WTC11 (cell line): ENCODE data around the gene HSF2BP. TPM values are rescaled to one million over a fixed set of nuclear protein-coding genes. Genes with fewer than 3 reads are reported as not detected.

Experiments
- ATAC-seq: fragments of 200-7000 bp; cut with Tn5 transposase; 2 replicates; pipeline ENCODE4 v1.10.0; 2021; ENCODE audit warnings: mild to moderate bottlenecking, moderate library complexity
- CTCF ChIA-PET: fragments of 300-600 bp; sonication (Branson Sonifier 250); formaldehyde crosslinking; loops from one replicate; lab custom pipeline; 2021; ENCODE audit warnings: antibody characterized with exemption; lab: Charles Lee
- POLR2A ChIA-PET: fragments of 350-600 bp; sonication (Branson Sonifier 250); formaldehyde crosslinking; loops from one replicate; lab custom pipeline; 2021; ENCODE audit warnings: antibody characterized with exemption; lab: Charles Lee
- DNase-seq: peaks from one replicate; pipeline ENCODE4 v3.0.0; 2021; ENCODE audit warnings: low spot score
- H3K27ac Mint-ChIP-seq: 2 replicates; pipeline ENCODE4 v1.8.0; 2021; ENCODE audit warnings: mixed read lengths
- H3K27me3 Mint-ChIP-seq: 2 replicates; pipeline ENCODE4 v1.8.0; 2021; ENCODE audit warnings: low read depth, mild to moderate bottlenecking, moderate library complexity, mixed read lengths
- H3K36me3 Mint-ChIP-seq: 2 replicates; pipeline ENCODE4 v1.8.0; 2021; ENCODE audit warnings: mixed read lengths
- H3K4me1 Mint-ChIP-seq: 2 replicates; pipeline ENCODE4 v1.8.0; 2022; ENCODE audit warnings: mixed read lengths
- H3K4me3 Mint-ChIP-seq: 2 replicates; pipeline ENCODE4 v1.8.0; 2021; ENCODE audit warnings: mild to moderate bottlenecking, moderate library complexity, mixed read lengths
- H3K9me3 Mint-ChIP-seq: 2 replicates; pipeline ENCODE4 v1.8.0; 2021; ENCODE audit warnings: mixed read lengths
- EMX1 ChIP-seq: fragments of 250-450 bp; sonication (Bioruptor Pico); IDR thresholded peaks from 2 replicates; pipeline ENCODE4 v1.8.0; 2021; ENCODE audit warnings: mild to moderate bottlenecking
- GABPB1 ChIP-seq: sonication (generic); formaldehyde crosslinking; IDR thresholded peaks from 2 replicates; pipeline ENCODE4 v1.8.1; 2023; ENCODE audit warnings: mild to moderate bottlenecking, missing genetic modification reagents
- GTF2I ChIP-seq: fragments of 250-450 bp; sonication (Bioruptor Pico); conservative IDR thresholded peaks from 2 replicates; pipeline ENCODE4 v1.4.0; 2021; ENCODE audit warnings: mild to moderate bottlenecking
- JAZF1 ChIP-seq: fragments of 250-450 bp; sonication (Bioruptor Pico); IDR thresholded peaks from 2 replicates; pipeline ENCODE4 v1.9.0; 2021; ENCODE audit warnings: moderate library complexity, mild to moderate bottlenecking, inconsistent platforms
- NR1H2 ChIP-seq: sonication (generic); formaldehyde crosslinking; IDR thresholded peaks from 2 replicates; pipeline ENCODE4 v1.9.0; 2021; ENCODE audit warnings: mild to moderate bottlenecking, moderate library complexity, missing genetic modification reagents
- ZNF232 ChIP-seq: sonication (generic); formaldehyde crosslinking; IDR thresholded peaks from 2 replicates; pipeline ENCODE4 v1.8.0; 2022; ENCODE audit warnings: mild to moderate bottlenecking, missing genetic modification reagents
- ZNF317 ChIP-seq: sonication (generic); formaldehyde crosslinking; IDR thresholded peaks from 2 replicates; pipeline ENCODE4 v1.8.1; 2023; ENCODE audit warnings: low read depth, mild to moderate bottlenecking, moderate library complexity, missing genetic modification reagents, borderline replicate concordance
- ZNF423 ChIP-seq: fragments of 250-450 bp; sonication (Bioruptor Pico); IDR thresholded peaks from 2 replicates; pipeline ENCODE4 v2.1.2; 2022; ENCODE audit warnings: mild to moderate bottlenecking, moderate library complexity
- total RNA-seq: library from RNA; stranded (reverse); gene quantifications from 3 replicates; pipeline ENCODE4 v1.2.3, GENCODE V29; 2021
- TF ChIP-seq, protein P1 (sequence below): fragments of 200-600 bp; IDR thresholded peaks from 2 replicates; pipeline ENCODE4 v1.8.0; 2022; ENCODE audit warnings: antibody characterized with exemption
- TF ChIP-seq, protein P2 (sequence below): sonication (generic); formaldehyde crosslinking; conservative IDR thresholded peaks from 2 replicates; pipeline ENCODE4 v1.8.1; 2023; ENCODE audit warnings: mild to moderate bottlenecking, low read depth, missing genetic modification reagents, moderate library complexity
- TF ChIP-seq, protein P3 (sequence below): sonication (generic); formaldehyde crosslinking; IDR thresholded peaks from 2 replicates; pipeline ENCODE4 v1.8.1; 2022; ENCODE audit warnings: low read depth, missing genetic modification reagents, borderline replicate concordance
- TF ChIP-seq, protein P4 (sequence below): fragments of 250-450 bp; sonication (Bioruptor Pico); IDR thresholded peaks from 2 replicates; pipeline ENCODE4 v1.9.0; 2021; ENCODE audit warnings: mild to moderate bottlenecking, borderline replicate concordance
- TF ChIP-seq, protein P5 (sequence below): sonication (generic); formaldehyde crosslinking; IDR thresholded peaks from 2 replicates; pipeline ENCODE4 v1.8.0; 2022; ENCODE audit warnings: mild to moderate bottlenecking, missing genetic modification reagents

Gene HSF2BP
- total RNA-seq, 1 experiment from 2014 or later: 1.1 TPM

DNA sequence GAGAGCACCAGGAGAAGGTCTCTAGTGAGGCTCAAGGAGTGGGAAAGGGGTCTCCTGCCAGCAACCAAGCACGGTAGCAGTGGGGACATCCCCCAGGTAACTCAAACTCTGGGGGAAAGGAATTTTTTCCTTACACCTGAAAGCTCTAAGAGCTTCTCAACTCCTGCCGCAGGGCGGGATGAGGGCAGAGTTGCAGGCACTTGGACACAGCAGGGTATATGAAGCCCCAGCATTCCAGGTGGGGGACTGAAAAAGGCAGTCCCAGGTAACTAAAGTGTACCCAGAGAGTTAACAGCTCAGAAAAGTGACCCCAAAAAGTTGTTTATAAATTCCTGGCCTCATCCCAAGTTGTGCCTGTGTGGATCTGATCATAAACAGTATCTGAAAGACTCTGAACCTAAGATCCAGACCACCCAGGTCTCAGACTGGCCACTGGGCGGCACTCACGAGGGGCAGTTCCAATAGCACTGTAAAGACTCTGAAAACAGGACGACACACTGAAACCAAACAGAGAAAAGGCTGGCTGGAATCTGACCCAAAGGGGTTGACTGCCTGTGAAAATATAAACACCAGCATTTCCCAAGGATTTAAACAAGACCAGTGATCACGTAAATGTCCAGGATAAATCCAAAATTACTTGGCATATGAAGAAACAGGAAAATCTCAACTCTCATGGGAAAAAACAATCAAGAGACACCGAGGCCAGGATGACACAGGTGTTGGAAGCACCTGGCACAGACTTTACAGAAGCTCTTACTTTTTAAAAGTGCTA is 47.5 kb downstream of the HSF2BP start:
- Mint-ChIP-seq H3K4me3 (no peak overlapping the region), H3K4me1 (peaks cover 4% of the 10 kb centered on the region; the same call in 1 of the 2 replicates), H3K27ac (peak overlapping the region; percentile 97), H3K27me3 (no peaks in the 10 kb centered on the region), H3K9me3 (no peaks in the 10 kb centered on the region), H3K36me3 (no peaks in the 10 kb centered on the region)
- TF ChIP-seq, protein P1, sequence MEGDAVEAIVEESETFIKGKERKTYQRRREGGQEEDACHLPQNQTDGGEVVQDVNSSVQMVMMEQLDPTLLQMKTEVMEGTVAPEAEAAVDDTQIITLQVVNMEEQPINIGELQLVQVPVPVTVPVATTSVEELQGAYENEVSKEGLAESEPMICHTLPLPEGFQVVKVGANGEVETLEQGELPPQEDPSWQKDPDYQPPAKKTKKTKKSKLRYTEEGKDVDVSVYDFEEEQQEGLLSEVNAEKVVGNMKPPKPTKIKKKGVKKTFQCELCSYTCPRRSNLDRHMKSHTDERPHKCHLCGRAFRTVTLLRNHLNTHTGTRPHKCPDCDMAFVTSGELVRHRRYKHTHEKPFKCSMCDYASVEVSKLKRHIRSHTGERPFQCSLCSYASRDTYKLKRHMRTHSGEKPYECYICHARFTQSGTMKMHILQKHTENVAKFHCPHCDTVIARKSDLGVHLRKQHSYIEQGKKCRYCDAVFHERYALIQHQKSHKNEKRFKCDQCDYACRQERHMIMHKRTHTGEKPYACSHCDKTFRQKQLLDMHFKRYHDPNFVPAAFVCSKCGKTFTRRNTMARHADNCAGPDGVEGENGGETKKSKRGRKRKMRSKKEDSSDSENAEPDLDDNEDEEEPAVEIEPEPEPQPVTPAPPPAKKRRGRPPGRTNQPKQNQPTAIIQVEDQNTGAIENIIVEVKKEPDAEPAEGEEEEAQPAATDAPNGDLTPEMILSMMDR: peak; percentile 24; the same call in 1 of the 2 replicates
- TF ChIP-seq NR1H2 (CRISPR knock-in tag): no peak
- TF ChIP-seq ZNF317 (CRISPR knock-in tag): no peak
- no peak for TF ChIP-seq JAZF1 (CRISPR knock-in tag)
- TF ChIP-seq, protein P2, sequence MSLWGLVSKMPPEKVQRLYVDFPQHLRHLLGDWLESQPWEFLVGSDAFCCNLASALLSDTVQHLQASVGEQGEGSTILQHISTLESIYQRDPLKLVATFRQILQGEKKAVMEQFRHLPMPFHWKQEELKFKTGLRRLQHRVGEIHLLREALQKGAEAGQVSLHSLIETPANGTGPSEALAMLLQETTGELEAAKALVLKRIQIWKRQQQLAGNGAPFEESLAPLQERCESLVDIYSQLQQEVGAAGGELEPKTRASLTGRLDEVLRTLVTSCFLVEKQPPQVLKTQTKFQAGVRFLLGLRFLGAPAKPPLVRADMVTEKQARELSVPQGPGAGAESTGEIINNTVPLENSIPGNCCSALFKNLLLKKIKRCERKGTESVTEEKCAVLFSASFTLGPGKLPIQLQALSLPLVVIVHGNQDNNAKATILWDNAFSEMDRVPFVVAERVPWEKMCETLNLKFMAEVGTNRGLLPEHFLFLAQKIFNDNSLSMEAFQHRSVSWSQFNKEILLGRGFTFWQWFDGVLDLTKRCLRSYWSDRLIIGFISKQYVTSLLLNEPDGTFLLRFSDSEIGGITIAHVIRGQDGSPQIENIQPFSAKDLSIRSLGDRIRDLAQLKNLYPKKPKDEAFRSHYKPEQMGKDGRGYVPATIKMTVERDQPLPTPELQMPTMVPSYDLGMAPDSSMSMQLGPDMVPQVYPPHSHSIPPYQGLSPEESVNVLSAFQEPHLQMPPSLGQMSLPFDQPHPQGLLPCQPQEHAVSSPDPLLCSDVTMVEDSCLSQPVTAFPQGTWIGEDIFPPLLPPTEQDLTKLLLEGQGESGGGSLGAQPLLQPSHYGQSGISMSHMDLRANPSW (CRISPR knock-in tag): no peak
- TF ChIP-seq, protein P3, sequence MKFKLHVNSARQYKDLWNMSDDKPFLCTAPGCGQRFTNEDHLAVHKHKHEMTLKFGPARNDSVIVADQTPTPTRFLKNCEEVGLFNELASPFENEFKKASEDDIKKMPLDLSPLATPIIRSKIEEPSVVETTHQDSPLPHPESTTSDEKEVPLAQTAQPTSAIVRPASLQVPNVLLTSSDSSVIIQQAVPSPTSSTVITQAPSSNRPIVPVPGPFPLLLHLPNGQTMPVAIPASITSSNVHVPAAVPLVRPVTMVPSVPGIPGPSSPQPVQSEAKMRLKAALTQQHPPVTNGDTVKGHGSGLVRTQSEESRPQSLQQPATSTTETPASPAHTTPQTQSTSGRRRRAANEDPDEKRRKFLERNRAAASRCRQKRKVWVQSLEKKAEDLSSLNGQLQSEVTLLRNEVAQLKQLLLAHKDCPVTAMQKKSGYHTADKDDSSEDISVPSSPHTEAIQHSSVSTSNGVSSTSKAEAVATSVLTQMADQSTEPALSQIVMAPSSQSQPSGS: no peak
- TF ChIP-seq ZNF423 (CRISPR knock-in tag): no peak
- TF ChIP-seq, protein P4, sequence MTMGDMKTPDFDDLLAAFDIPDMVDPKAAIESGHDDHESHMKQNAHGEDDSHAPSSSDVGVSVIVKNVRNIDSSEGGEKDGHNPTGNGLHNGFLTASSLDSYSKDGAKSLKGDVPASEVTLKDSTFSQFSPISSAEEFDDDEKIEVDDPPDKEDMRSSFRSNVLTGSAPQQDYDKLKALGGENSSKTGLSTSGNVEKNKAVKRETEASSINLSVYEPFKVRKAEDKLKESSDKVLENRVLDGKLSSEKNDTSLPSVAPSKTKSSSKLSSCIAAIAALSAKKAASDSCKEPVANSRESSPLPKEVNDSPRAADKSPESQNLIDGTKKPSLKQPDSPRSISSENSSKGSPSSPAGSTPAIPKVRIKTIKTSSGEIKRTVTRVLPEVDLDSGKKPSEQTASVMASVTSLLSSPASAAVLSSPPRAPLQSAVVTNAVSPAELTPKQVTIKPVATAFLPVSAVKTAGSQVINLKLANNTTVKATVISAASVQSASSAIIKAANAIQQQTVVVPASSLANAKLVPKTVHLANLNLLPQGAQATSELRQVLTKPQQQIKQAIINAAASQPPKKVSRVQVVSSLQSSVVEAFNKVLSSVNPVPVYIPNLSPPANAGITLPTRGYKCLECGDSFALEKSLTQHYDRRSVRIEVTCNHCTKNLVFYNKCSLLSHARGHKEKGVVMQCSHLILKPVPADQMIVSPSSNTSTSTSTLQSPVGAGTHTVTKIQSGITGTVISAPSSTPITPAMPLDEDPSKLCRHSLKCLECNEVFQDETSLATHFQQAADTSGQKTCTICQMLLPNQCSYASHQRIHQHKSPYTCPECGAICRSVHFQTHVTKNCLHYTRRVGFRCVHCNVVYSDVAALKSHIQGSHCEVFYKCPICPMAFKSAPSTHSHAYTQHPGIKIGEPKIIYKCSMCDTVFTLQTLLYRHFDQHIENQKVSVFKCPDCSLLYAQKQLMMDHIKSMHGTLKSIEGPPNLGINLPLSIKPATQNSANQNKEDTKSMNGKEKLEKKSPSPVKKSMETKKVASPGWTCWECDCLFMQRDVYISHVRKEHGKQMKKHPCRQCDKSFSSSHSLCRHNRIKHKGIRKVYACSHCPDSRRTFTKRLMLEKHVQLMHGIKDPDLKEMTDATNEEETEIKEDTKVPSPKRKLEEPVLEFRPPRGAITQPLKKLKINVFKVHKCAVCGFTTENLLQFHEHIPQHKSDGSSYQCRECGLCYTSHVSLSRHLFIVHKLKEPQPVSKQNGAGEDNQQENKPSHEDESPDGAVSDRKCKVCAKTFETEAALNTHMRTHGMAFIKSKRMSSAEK (CRISPR knock-in tag): no peak
- TF ChIP-seq, all 79 proteins: peak for 1
- DNase-seq (peak; percentile 74), ATAC-seq (peak; percentile 97)
- POLR2A ChIA-PET: no interaction called here
- CTCF ChIA-PET: interaction anchor here (0.5 to 1.7 kb wide), 15 partner anchors 8 to 1962 kb away, joined by 3 to 9 read pairs (median 4); no protein-coding TSS in a partner anchor

DNA sequence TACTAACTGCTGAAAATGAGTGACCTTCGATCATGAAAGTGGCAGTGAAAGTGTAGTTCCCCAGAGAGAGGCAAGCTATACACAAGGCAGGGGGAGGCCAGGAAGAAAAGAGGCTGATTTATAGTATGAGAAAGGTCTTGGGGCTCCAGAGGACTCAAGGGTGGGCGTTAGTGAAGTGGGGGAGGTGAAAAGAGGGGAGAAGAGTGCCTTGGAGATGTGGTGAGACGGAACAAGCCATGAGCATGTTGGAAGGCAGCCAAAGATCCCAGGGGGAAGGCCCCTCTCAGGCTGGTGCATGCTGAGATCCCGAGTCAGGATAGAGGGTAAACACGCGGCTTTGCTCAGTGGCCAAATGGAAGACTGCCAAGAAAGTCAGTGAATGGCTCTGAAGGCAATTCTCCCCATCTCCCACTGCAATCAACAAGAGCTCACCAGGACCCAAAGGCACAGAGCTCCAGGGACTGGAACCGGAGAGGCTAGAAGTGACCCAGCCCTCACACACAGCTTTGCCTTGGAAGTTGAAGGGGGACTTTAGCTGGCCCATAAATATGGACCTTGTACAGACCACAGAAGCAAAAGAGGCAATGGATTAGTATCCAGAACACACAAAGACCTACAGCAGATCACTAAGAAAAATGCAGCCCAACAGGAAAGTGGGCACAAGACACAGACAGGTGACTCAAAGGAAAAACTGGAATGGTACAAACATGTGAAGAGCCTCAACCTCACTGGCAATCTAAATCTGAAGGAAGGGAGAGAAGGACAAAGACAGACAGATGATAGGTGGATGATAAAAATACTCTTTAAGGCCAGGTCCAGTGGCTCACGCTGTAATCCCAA is 49.6 kb downstream of the HSF2BP start:
- H3K9me3 Mint-ChIP-seq: no peaks in the 10 kb centered on the region
- H3K27ac Mint-ChIP-seq: no peak overlapping the region; the same call in 1 of the 2 replicates
- ATAC-seq: no peak
- no peaks in the 10 kb centered on the region for H3K27me3 Mint-ChIP-seq
- H3K4me3 Mint-ChIP-seq: no peak overlapping the region
- DNase-seq: no peak
- ChIA-PET POLR2A (no interaction called here), CTCF (interaction anchor here (1.1 kb wide), 1 partner anchor 36 kb away, joined by 4 read pairs; no protein-coding TSS in a partner anchor)
- TF ChIP-seq ZNF317 (CRISPR knock-in tag): no peak
- no peak for TF ChIP-seq EMX1 (CRISPR knock-in tag)
- TF ChIP-seq GABPB1 (CRISPR knock-in tag): peak; percentile 26; the same call in 1 of the 2 replicates
- TF ChIP-seq, protein P5, sequence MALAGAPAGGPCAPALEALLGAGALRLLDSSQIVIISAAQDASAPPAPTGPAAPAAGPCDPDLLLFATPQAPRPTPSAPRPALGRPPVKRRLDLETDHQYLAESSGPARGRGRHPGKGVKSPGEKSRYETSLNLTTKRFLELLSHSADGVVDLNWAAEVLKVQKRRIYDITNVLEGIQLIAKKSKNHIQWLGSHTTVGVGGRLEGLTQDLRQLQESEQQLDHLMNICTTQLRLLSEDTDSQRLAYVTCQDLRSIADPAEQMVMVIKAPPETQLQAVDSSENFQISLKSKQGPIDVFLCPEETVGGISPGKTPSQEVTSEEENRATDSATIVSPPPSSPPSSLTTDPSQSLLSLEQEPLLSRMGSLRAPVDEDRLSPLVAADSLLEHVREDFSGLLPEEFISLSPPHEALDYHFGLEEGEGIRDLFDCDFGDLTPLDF (CRISPR knock-in tag): no peak
- TF ChIP-seq GTF2I (CRISPR knock-in tag): no peak
- TF ChIP-seq ZNF232: no peak
- peaks cover 4% of the 10 kb centered on the region; the same call in 1 of the 2 replicates for H3K4me1 Mint-ChIP-seq
- H3K36me3 Mint-ChIP-seq: no peaks in the 10 kb centered on the region
